Measurements from ENCODE around the gene FKBP2. TPM values are rescaled to one million over a fixed set of nuclear protein-coding genes. Genes with fewer than 3 reads are reported as not detected.
A peak's percentile ranks its signal among the peaks of the same experiment; 100 is the strongest.

The FKBP2 gene
- total RNA-seq, 1 experiment from 2014 or later, result 57.2 TPM

DNA sequence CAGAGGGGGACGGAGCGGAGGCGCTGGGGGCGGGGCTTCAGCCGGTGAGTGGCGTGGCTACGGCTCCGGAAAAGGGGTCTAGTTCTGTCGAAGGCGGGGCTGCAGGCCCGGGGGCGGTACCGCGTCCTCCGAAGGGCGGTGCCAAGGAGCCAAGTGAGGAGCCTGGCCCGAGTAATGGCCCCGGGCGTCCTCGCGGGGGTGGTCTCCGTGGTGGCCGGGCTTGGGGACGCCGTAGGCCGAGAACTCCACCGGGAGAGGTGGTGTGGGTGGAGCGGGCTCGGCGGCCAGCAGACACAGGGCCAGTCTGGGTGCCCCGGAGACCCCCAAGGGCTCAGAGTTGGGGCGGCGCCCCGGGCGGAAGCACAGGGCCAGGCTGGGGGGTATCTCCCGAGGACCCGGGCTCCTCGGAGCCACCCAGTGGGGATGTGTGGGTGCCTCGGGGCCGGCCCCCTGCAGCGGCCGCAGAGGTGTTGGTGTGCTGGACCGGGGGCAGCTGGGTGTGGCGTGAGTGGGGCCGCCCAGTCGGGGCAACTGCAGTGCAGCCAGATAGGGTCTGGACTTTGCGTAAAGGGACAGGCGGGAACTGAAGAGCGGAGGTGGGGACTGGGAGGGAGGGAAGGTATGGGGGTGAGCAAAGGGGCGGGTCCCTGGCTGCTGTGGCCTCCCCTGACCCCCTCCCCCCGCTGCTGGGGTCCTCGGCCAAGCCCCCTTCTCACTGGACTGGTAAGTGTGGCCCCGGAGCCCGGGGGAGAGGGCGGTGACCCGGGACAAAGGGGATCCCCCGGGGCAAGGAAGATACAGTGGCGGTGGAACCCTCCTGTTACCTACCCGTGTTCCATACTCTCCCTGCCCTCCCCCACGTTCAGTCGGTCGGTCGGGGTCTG lies 838 bp downstream of the FKBP2 start (continued):
- TF ChIP-seq, protein P1, sequence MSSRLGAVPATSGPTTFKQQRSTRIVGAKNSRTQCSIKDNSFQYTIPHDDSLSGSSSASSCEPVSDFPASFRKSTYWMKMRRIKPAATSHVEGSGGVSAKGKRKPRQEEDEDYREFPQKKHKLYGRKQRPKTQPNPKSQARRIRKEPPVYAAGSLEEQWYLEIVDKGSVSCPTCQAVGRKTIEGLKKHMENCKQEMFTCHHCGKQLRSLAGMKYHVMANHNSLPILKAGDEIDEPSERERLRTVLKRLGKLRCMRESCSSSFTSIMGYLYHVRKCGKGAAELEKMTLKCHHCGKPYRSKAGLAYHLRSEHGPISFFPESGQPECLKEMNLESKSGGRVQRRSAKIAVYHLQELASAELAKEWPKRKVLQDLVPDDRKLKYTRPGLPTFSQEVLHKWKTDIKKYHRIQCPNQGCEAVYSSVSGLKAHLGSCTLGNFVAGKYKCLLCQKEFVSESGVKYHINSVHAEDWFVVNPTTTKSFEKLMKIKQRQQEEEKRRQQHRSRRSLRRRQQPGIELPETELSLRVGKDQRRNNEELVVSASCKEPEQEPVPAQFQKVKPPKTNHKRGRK (CRISPR knock-in tag; IDR thresholded peaks at IDR 0.05; ENCODE audit: borderline replicate concordance), result no peak
- no peak for TF ChIP-seq GTF2I (CRISPR knock-in tag; conservative IDR thresholded peaks at IDR 0.05)
- TF ChIP-seq, protein P2, sequence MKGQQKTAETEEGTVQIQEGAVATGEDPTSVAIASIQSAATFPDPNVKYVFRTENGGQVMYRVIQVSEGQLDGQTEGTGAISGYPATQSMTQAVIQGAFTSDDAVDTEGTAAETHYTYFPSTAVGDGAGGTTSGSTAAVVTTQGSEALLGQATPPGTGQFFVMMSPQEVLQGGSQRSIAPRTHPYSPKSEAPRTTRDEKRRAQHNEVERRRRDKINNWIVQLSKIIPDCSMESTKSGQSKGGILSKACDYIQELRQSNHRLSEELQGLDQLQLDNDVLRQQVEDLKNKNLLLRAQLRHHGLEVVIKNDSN (CRISPR knock-in tag; IDR thresholded peaks at IDR 0.05), result no peak
- TF ChIP-seq RELA (CRISPR knock-in tag; IDR thresholded peaks at IDR 0.05; ENCODE audit: borderline replicate concordance), result 0 out of 2 replicates have a peak, but pooled peaks have one; percentile 29
- TF ChIP-seq, protein P3, sequence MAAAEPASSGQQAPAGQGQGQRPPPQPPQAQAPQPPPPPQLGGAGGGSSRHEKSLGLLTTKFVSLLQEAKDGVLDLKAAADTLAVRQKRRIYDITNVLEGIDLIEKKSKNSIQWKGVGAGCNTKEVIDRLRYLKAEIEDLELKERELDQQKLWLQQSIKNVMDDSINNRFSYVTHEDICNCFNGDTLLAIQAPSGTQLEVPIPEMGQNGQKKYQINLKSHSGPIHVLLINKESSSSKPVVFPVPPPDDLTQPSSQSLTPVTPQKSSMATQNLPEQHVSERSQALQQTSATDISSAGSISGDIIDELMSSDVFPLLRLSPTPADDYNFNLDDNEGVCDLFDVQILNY (CRISPR knock-in tag; IDR thresholded peaks at IDR 0.05), result peak; percentile 33; the same call in 1 of the 2 replicates
- TF ChIP-seq, protein P4, sequence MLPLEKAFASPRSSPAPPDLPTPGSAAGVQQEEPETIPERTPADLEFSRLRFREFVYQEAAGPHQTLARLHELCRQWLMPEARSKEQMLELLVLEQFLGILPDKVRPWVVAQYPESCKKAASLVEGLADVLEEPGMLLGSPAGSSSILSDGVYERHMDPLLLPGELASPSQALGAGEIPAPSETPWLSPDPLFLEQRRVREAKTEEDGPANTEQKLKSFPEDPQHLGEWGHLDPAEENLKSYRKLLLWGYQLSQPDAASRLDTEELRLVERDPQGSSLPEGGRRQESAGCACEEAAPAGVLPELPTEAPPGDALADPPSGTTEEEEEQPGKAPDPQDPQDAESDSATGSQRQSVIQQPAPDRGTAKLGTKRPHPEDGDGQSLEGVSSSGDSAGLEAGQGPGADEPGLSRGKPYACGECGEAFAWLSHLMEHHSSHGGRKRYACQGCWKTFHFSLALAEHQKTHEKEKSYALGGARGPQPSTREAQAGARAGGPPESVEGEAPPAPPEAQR (CRISPR knock-in tag; IDR thresholded peaks at IDR 0.05), result no peak
- TF ChIP-seq, protein P5, sequence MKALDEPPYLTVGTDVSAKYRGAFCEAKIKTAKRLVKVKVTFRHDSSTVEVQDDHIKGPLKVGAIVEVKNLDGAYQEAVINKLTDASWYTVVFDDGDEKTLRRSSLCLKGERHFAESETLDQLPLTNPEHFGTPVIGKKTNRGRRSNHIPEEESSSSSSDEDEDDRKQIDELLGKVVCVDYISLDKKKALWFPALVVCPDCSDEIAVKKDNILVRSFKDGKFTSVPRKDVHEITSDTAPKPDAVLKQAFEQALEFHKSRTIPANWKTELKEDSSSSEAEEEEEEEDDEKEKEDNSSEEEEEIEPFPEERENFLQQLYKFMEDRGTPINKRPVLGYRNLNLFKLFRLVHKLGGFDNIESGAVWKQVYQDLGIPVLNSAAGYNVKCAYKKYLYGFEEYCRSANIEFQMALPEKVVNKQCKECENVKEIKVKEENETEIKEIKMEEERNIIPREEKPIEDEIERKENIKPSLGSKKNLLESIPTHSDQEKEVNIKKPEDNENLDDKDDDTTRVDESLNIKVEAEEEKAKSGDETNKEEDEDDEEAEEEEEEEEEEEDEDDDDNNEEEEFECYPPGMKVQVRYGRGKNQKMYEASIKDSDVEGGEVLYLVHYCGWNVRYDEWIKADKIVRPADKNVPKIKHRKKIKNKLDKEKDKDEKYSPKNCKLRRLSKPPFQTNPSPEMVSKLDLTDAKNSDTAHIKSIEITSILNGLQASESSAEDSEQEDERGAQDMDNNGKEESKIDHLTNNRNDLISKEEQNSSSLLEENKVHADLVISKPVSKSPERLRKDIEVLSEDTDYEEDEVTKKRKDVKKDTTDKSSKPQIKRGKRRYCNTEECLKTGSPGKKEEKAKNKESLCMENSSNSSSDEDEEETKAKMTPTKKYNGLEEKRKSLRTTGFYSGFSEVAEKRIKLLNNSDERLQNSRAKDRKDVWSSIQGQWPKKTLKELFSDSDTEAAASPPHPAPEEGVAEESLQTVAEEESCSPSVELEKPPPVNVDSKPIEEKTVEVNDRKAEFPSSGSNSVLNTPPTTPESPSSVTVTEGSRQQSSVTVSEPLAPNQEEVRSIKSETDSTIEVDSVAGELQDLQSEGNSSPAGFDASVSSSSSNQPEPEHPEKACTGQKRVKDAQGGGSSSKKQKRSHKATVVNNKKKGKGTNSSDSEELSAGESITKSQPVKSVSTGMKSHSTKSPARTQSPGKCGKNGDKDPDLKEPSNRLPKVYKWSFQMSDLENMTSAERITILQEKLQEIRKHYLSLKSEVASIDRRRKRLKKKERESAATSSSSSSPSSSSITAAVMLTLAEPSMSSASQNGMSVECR (CRISPR knock-in tag; IDR thresholded peaks at IDR 0.05; ENCODE audit: borderline replicate concordance), result no peak
- TF ChIP-seq ZNF416 (CRISPR knock-in tag; IDR thresholded peaks at IDR 0.05), result no peak
- TF ChIP-seq ZNF232 (CRISPR knock-in tag; IDR thresholded peaks at IDR 0.05), result no peak
- no peak for TF ChIP-seq CTCF (IDR thresholded peaks at IDR 0.05)
- TF ChIP-seq GRHL2 (CRISPR knock-in tag; IDR thresholded peaks at IDR 0.05; ENCODE audit: insufficient replicate concordance, severe bottlenecking), result no peak
- TF ChIP-seq TEAD4 (CRISPR knock-in tag; IDR thresholded peaks at IDR 0.05), result no peak
- no peak for TF ChIP-seq HMGA2 (CRISPR knock-in tag; IDR thresholded peaks at IDR 0.05)
- TF ChIP-seq, protein P6, sequence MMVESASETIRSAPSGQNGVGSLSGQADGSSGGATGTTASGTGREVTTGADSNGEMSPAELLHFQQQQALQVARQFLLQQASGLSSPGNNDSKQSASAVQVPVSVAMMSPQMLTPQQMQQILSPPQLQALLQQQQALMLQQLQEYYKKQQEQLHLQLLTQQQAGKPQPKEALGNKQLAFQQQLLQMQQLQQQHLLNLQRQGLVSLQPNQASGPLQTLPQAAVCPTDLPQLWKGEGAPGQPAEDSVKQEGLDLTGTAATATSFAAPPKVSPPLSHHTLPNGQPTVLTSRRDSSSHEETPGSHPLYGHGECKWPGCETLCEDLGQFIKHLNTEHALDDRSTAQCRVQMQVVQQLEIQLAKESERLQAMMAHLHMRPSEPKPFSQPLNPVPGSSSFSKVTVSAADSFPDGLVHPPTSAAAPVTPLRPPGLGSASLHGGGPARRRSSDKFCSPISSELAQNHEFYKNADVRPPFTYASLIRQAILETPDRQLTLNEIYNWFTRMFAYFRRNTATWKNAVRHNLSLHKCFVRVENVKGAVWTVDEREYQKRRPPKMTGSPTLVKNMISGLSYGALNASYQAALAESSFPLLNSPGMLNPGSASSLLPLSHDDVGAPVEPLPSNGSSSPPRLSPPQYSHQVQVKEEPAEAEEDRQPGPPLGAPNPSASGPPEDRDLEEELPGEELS (CRISPR knock-in tag; IDR thresholded peaks at IDR 0.05), result no peak; the same call in 1 of the 2 replicates
- TF ChIP-seq ESRRA (CRISPR knock-in tag; IDR thresholded peaks at IDR 0.05; ENCODE audit: borderline replicate concordance), result 0 out of 2 replicates have a peak, but pooled peaks have one; percentile 57
- TF ChIP-seq ZNF671 (CRISPR knock-in tag; IDR thresholded peaks at IDR 0.05), result no peak
- no peak; the same call in 1 of the 2 replicates for TF ChIP-seq ZNF263 (CRISPR knock-in tag; IDR thresholded peaks at IDR 0.05; ENCODE audit: low read depth)
- no peak for TF ChIP-seq TEAD1 (CRISPR knock-in tag; IDR thresholded peaks at IDR 0.05)

Measured in WTC11 (cell line).